ENCODE results near the gene COL4A4.

DNA sequence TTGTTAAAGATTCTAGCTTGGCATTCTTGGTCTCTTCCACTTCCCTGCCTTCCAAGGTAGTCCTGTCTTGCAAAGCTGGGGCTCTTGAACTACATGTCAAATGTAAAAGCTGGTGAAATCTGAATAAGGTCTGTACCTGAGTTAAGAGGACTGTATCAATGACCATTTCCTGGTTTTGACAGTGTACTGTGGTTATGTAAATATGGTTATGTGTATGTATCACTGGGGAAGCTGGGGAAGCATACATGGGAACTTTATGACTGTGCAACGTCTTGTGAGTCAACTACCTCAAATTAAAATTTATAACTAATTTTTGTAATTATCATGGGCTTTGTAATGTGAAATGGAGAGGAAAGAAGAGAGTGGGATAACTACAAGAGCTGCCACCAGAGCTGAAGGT is 81.7 kb downstream of the COL4A4 start:
- no peak for TF ChIP-seq POLR2A (IDR thresholded peaks at IDR 0.05)
- TF ChIP-seq, protein P1, sequence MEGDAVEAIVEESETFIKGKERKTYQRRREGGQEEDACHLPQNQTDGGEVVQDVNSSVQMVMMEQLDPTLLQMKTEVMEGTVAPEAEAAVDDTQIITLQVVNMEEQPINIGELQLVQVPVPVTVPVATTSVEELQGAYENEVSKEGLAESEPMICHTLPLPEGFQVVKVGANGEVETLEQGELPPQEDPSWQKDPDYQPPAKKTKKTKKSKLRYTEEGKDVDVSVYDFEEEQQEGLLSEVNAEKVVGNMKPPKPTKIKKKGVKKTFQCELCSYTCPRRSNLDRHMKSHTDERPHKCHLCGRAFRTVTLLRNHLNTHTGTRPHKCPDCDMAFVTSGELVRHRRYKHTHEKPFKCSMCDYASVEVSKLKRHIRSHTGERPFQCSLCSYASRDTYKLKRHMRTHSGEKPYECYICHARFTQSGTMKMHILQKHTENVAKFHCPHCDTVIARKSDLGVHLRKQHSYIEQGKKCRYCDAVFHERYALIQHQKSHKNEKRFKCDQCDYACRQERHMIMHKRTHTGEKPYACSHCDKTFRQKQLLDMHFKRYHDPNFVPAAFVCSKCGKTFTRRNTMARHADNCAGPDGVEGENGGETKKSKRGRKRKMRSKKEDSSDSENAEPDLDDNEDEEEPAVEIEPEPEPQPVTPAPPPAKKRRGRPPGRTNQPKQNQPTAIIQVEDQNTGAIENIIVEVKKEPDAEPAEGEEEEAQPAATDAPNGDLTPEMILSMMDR (IDR thresholded peaks at IDR 0.05) = no peak

All from prostate gland (tissue), 2 donors.